GM12878 (cell line): ENCODE data around the gene FAM83G. TPM values are rescaled to one million over a fixed set of nuclear protein-coding genes. Genes with fewer than 3 reads are reported as not detected.

Experiments
- ATAC-seq: fragments of 200-7000 bp; cut with Tn5 transposase; 3 replicates; pipeline ENCODE4 v1.9.1; 2020; ENCODE audit warnings: mild to moderate bottlenecking, moderate library complexity
- BruUV-seq: library from RNA; stranded (reverse); fragments of 400-500 nt; replicated peaks from 2 replicates; lab custom pipeline; 2021; lab: Mats Ljungman, UMichigan
- CTCF ChIA-PET: fragments of 300-600 bp; sonication (Branson Sonifier 250); formaldehyde crosslinking; extraction: SDS; loops from one replicate; lab custom pipeline; 2021; ENCODE audit warnings: inconsistent platforms; lab: Yijun Ruan, JAX
- POLR2A ChIA-PET: fragments of 350-600 bp; formaldehyde crosslinking; extraction: SDS; loops from one replicate; lab custom pipeline; 2021; ENCODE audit warnings: inconsistent platforms; lab: Charles Lee
- RAD21 ChIA-PET: fragments of 300-600 bp; sonication (Branson Sonifier 250); formaldehyde crosslinking; loops from one replicate; lab custom pipeline; 2023; ENCODE audit warnings: antibody characterized with exemption; ENCODE audit not compliant: unreplicated experiment; lab: Charles Lee
- SMC1A ChIA-PET: fragments of 300-600 bp; sonication (Branson Sonifier 250); formaldehyde crosslinking; loops from one replicate; lab custom pipeline; 2023; ENCODE audit not compliant: unreplicated experiment, uncharacterized antibody; lab: Charles Lee
- DNase-seq: peaks from one replicate; pipeline ENCODE4 v3.0.0-alpha.2; 2011; ENCODE audit warnings: low read depth, low spot score
- FAIRE-seq: peaks from 3 replicates; lab custom pipeline; 2011; peaks lifted over from hg19 to GRCh38; lab: Jason Lieb, UNC
- H2AFZ ChIP-seq: 2 replicates; pipeline ENCODE4 v1.6.0; 2011; ENCODE audit warnings: low read depth, low read length, control low read depth; ENCODE audit not compliant: control insufficient read depth
- H3K27ac ChIP-seq: 2 replicates; pipeline ENCODE4 v1.5.1; 2011; ENCODE audit warnings: control low read depth; ENCODE audit not compliant: control insufficient read depth, insufficient read depth
- H3K27me3 ChIP-seq, 2 experiments: replicated peaks in 1 of 2; 2 replicates each; pipeline versions ENCODE4 v1.6.0 to v1.6.1; 2011; ENCODE audit warnings: low read length in 1 of 2; ENCODE audit not compliant: control insufficient read depth in 2 of 2, insufficient read depth in 2 of 2
- H3K36me3 ChIP-seq, 2 experiments: 2 replicates each; pipeline ENCODE4 v1.5.1; 2011; ENCODE audit warnings: low read length in 1 of 2; ENCODE audit not compliant: control insufficient read depth in 2 of 2, insufficient read depth in 2 of 2
- H3K4me1 ChIP-seq: 2 replicates; pipeline ENCODE4 v1.6.1; 2011; ENCODE audit warnings: mild to moderate bottlenecking, low read length, moderate library complexity, mixed read lengths; ENCODE audit not compliant: control insufficient read depth, insufficient read depth
- H3K4me2 ChIP-seq: 2 replicates; pipeline ENCODE4 v1.6.0; 2011; ENCODE audit warnings: control low read depth; ENCODE audit not compliant: control insufficient read depth, insufficient read depth
- H3K4me3 ChIP-seq: fragments of 200-600 bp; sonication (generic); 2 replicates; pipeline ENCODE4 v1.5.1; 2016
- H3K79me2 ChIP-seq: 2 replicates; pipeline ENCODE4 v1.6.0; 2011; ENCODE audit warnings: low read length; ENCODE audit not compliant: control insufficient read depth, insufficient read depth
- H3K9ac ChIP-seq: 2 replicates; pipeline ENCODE4 v1.8.0; 2011; ENCODE audit warnings: low read length, control low read depth, mixed read lengths; ENCODE audit not compliant: control insufficient read depth, insufficient read depth
- H3K9me3 ChIP-seq: replicated peaks from 3 replicates; pipeline ENCODE4 v1.5.1; 2011; ENCODE audit warnings: mild to moderate bottlenecking, low read length; ENCODE audit not compliant: control insufficient read depth, insufficient read depth
- H4K20me1 ChIP-seq: 2 replicates; pipeline ENCODE4 v1.6.0; 2011; ENCODE audit not compliant: control insufficient read depth, insufficient read depth
- BACH1 ChIP-seq: fragments of 450-650 bp; IDR thresholded peaks from 2 replicates; pipeline ENCODE4 v1.6.1; 2017; ENCODE audit warnings: mild to moderate bottlenecking, borderline replicate concordance
- BMI1 ChIP-seq: fragments of 450-650 bp; IDR thresholded peaks from 2 replicates; pipeline ENCODE4 v1.6.1; 2016; ENCODE audit warnings: mild to moderate bottlenecking, moderate library complexity, borderline replicate concordance
- IKZF1 ChIP-seq: fragments of 450-650 bp; conservative IDR thresholded peaks from 2 replicates; pipeline ENCODE4 v1.6.1; 2017; ENCODE audit warnings: antibody characterized with exemption, mild to moderate bottlenecking
- IRF4 ChIP-seq: IDR thresholded peaks from 2 replicates; pipeline ENCODE4 v1.6.1; 2011; ENCODE audit warnings: low read depth, low read length
- KAT2A ChIP-seq: conservative IDR thresholded peaks from 2 replicates; pipeline ENCODE4 v1.6.1; 2011; ENCODE audit warnings: low read depth, low read length; ENCODE audit not compliant: control insufficient read depth
- POLR2A ChIP-seq: IDR thresholded peaks from 2 replicates; pipeline ENCODE4 v1.6.1; 2011; ENCODE audit warnings: low read depth, mild to moderate bottlenecking, low read length
- POLR2AphosphoS5 ChIP-seq: IDR thresholded peaks from 2 replicates; pipeline ENCODE4 v1.6.1; 2011; ENCODE audit warnings: mild to moderate bottlenecking, low read length, inconsistent platforms
- RCOR1 ChIP-seq: conservative IDR thresholded peaks from 2 replicates; pipeline ENCODE4 v1.6.1; 2012; ENCODE audit warnings: low read depth, low read length, improper control_type of control experiment
- SIX5 ChIP-seq: IDR thresholded peaks from 2 replicates; pipeline ENCODE4 v1.6.1; 2011; ENCODE audit warnings: mild to moderate bottlenecking, low read depth, low read length, moderate library complexity; ENCODE audit not compliant: severe bottlenecking
- SMAD1 ChIP-seq: fragments of 450-650 bp; IDR thresholded peaks from 2 replicates; pipeline ENCODE4 v1.6.1; 2018; ENCODE audit warnings: mild to moderate bottlenecking, low read depth; ENCODE audit not compliant: partially characterized antibody
- TAF1 ChIP-seq: IDR thresholded peaks from 2 replicates; pipeline ENCODE4 v1.6.1; 2011; ENCODE audit warnings: mild to moderate bottlenecking, low read depth, low read length, borderline replicate concordance
- ZNF217 ChIP-seq: fragments of 450-650 bp; IDR thresholded peaks from 2 replicates; pipeline ENCODE4 v1.6.1; 2017; ENCODE audit warnings: antibody characterized with exemption, mild to moderate bottlenecking
- ZZZ3 ChIP-seq: IDR thresholded peaks from 2 replicates; pipeline ENCODE4 v1.6.1; 2011; ENCODE audit warnings: low read depth; ENCODE audit not compliant: control insufficient read depth, insufficient read length
- WGBS: methylation state at CpG from one replicate; pipeline ENCODE4 v1.1.6; 2016; ENCODE audit warnings: low lambda C conversion rate; ENCODE audit not compliant: insufficient replicate concordance, insufficient coverage; ENCODE audit errors: missing lambda C conversion rate; 5-methylcytosine and 5-hydroxymethylcytosine counted together
- in situ Hi-C: fragments of 300-500 bp; cut with MboI; formaldehyde crosslinking; loops from 9 replicates; pipeline ENCODE4 v1.14.3; 2018; ENCODE audit warnings: mixed read lengths
- intact Hi-C: fragments of 100-400 bp; cut with micrococcal nuclease; formaldehyde crosslinking; loops from one replicate; pipeline ENCODE4 v1.14.2; 2022; ENCODE audit not compliant: unreplicated experiment
- polyA plus RNA-seq, 11 experiments: library from polyadenylated mRNA; depleted of rRNA in 4 of 11; unstranded in 6 of 11; stranded (reverse) in 5 of 11; fragments of >200 nt; fragmentation: Nextera tagmentation in 4 of 11; fragmentation: Illumina TruSeq in 1 of 11; extraction: Ambion mirVana in 4 of 11; extraction: Trizol in 1 of 11; gene quantifications; 1 replicate in 1 of 11; 2 replicates in 10 of 11; pipeline versions ENCODE4 v1.2.1 to v1.2.3, GENCODE V29; 2011 to 2016; ENCODE audit warnings: inconsistent platforms in 2 of 11, missing spikeins in 2 of 11, low read depth in 1 of 11
- total RNA-seq, 4 experiments: library from RNA; depleted of rRNA in 3 of 4; stranded (reverse); fragments of >200 nt in 3 of 4; fragmentation: Illumina TruSeq in 1 of 4; extraction: Trizol in 1 of 4; gene quantifications; 2 replicates each; pipeline versions ENCODE4 v1.2.1 to v1.2.3, GENCODE V29; 2013 to 2021
- TF ChIP-seq, protein P1 (sequence below): IDR thresholded peaks from 2 replicates; pipeline ENCODE4 v1.6.1; 2012; ENCODE audit warnings: improper control_type of control experiment, low read depth, low read length; ENCODE audit not compliant: insufficient replicate concordance
- TF ChIP-seq, protein P2 (sequence below): fragments of 450-650 bp; IDR thresholded peaks from 2 replicates; pipeline ENCODE4 v1.6.1; 2017; ENCODE audit warnings: low read depth, mild to moderate bottlenecking, moderate library complexity
- TF ChIP-seq, protein P3 (sequence below): fragments of 450-650 bp; conservative IDR thresholded peaks from 2 replicates; pipeline ENCODE4 v1.6.1; 2017; ENCODE audit warnings: mild to moderate bottlenecking, moderate library complexity

The FAM83G gene
- total and polyA plus RNA-seq, 10 of the 15 experiments (the other 5 are each of a cell fraction or from before 2014, with no cell fraction given): 0.03 to 16.7 (median 6.5) TPM

DNA sequence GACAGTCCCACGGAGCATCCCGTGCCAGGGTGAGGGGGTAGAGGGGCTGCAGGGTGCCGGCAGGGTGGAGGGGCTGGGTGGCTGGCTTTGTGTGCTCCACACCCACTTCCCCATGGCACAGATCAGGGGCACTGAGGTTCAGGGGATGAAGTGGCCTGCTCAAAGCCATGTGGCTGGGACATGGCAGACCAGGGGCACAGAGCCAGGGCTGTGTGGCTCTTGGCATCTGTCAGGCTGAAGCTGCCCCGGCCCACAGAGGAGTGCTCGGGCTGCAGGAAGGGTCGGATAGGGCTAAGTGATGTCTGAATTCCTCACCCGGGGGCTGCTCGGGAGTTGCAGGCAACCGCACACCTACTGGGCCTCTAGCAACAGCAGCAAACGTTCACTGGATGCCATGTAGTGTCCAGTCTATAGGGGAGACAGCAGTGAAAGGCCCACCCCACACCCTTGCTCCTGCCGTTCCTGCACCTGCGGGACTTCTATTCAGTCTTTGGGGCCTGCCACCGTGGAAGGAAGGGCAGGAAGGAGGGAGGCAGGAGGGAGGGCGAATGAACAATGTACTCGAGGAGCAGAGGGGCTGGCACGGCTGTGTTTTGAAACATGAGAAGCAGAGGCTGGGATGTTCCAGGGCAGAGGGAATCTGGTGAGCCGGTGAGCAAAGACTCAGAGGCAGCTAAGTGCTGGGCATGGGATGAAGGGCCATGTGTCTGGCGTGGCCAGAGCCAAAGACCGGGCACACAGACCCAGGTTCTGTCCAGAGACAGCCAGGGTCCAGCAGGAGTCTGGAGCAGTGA, 37.5 kb downstream of the FAM83G start:
- DNase-seq: no peak
- ChIA-PET RAD21 (no interaction called here), POLR2A (no interaction called here), SMC1A (no interaction called here), CTCF (interaction anchor here (1.4 kb wide), 1 partner anchor 31 kb away, joined by 4 read pairs; no protein-coding TSS in a partner anchor)
- H3K79me2 ChIP-seq: no peaks in the 10 kb centered on the region
- BruUV-seq: no TSS peak
- no peaks in the 10 kb centered on the region for H3K9me3 ChIP-seq
- no peaks in the 10 kb centered on the region for H4K20me1 ChIP-seq
- no peaks in the 10 kb centered on the region for H3K27me3 ChIP-seq
- ATAC-seq: no peak
- intact Hi-C loops: no loop called here
- WGBS: 54% methylated on average over 19 of the region's 19 CpGs
- FAIRE-seq: no peak
- H2AFZ ChIP-seq: no peak overlapping the region
- H3K9ac ChIP-seq: no peak overlapping the region
- H3K4me1 ChIP-seq: no peaks in the 10 kb centered on the region; the same call in 1 of the 2 replicates
- in situ Hi-C loops: no loop called here
- no peak overlapping the region for H3K4me2 ChIP-seq
- peaks cover 4 to 6% of the 10 kb centered on the region in 2 experiments; a peak in 3 of 4 replicates for H3K36me3 ChIP-seq
- no peak overlapping the region for H3K4me3 ChIP-seq
- H3K27ac ChIP-seq: no peak overlapping the region
- TF ChIP-seq TAF1 (no peak), IRF4 (no peak), RCOR1 (no peak), ZNF217 (no peak), KAT2A (no peak), SMAD1 (no peak), BMI1 (no peak), SIX5 (no peak), POLR2A (no peak), ZZZ3 (no peak), IKZF1 (no peak), POLR2AphosphoS5 (no peak), BACH1 (no peak)
- TF ChIP-seq, protein P1, sequence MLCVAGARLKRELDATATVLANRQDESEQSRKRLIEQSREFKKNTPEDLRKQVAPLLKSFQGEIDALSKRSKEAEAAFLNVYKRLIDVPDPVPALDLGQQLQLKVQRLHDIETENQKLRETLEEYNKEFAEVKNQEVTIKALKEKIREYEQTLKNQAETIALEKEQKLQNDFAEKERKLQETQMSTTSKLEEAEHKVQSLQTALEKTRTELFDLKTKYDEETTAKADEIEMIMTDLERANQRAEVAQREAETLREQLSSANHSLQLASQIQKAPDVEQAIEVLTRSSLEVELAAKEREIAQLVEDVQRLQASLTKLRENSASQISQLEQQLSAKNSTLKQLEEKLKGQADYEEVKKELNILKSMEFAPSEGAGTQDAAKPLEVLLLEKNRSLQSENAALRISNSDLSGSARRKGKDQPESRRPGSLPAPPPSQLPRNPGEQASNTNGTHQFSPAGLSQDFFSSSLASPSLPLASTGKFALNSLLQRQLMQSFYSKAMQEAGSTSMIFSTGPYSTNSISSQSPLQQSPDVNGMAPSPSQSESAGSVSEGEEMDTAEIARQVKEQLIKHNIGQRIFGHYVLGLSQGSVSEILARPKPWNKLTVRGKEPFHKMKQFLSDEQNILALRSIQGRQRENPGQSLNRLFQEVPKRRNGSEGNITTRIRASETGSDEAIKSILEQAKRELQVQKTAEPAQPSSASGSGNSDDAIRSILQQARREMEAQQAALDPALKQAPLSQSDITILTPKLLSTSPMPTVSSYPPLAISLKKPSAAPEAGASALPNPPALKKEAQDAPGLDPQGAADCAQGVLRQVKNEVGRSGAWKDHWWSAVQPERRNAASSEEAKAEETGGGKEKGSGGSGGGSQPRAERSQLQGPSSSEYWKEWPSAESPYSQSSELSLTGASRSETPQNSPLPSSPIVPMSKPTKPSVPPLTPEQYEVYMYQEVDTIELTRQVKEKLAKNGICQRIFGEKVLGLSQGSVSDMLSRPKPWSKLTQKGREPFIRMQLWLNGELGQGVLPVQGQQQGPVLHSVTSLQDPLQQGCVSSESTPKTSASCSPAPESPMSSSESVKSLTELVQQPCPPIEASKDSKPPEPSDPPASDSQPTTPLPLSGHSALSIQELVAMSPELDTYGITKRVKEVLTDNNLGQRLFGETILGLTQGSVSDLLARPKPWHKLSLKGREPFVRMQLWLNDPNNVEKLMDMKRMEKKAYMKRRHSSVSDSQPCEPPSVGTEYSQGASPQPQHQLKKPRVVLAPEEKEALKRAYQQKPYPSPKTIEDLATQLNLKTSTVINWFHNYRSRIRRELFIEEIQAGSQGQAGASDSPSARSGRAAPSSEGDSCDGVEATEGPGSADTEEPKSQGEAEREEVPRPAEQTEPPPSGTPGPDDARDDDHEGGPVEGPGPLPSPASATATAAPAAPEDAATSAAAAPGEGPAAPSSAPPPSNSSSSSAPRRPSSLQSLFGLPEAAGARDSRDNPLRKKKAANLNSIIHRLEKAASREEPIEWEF: no peak
- TF ChIP-seq, protein P2, sequence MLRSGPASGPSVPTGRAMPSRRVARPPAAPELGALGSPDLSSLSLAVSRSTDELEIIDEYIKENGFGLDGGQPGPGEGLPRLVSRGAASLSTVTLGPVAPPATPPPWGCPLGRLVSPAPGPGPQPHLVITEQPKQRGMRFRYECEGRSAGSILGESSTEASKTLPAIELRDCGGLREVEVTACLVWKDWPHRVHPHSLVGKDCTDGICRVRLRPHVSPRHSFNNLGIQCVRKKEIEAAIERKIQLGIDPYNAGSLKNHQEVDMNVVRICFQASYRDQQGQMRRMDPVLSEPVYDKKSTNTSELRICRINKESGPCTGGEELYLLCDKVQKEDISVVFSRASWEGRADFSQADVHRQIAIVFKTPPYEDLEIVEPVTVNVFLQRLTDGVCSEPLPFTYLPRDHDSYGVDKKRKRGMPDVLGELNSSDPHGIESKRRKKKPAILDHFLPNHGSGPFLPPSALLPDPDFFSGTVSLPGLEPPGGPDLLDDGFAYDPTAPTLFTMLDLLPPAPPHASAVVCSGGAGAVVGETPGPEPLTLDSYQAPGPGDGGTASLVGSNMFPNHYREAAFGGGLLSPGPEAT: no peak
- TF ChIP-seq, protein P3, sequence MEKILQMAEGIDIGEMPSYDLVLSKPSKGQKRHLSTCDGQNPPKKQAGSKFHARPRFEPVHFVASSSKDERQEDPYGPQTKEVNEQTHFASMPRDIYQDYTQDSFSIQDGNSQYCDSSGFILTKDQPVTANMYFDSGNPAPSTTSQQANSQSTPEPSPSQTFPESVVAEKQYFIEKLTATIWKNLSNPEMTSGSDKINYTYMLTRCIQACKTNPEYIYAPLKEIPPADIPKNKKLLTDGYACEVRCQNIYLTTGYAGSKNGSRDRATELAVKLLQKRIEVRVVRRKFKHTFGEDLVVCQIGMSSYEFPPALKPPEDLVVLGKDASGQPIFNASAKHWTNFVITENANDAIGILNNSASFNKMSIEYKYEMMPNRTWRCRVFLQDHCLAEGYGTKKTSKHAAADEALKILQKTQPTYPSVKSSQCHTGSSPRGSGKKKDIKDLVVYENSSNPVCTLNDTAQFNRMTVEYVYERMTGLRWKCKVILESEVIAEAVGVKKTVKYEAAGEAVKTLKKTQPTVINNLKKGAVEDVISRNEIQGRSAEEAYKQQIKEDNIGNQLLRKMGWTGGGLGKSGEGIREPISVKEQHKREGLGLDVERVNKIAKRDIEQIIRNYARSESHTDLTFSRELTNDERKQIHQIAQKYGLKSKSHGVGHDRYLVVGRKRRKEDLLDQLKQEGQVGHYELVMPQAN: no peak
- TF ChIP-seq, all 136 proteins: peak for 0
